Measurements from ENCODE around the gene CACNA1C.

Gene CACNA1C

GRCh38 chr12:2118481-2119255 is 65.9 kb downstream of the CACNA1C start:
- peaks cover 53% of the 10 kb centered on the region for H3K27me3 ChIP-seq
- no peaks in the 10 kb centered on the region for H3K4me1 ChIP-seq
- no peaks in the 10 kb centered on the region for H3K9me3 ChIP-seq
- no peak for TF ChIP-seq CTCF (IDR thresholded peaks at IDR 0.05; ENCODE audit: low read depth, low read length)
- DNase-seq = no peak
- no peak overlapping the region for H3K4me3 ChIP-seq (ENCODE audit: low read depth, low read length)
- H3K36me3 ChIP-seq = no peaks in the 10 kb centered on the region

- Histone ChIP-seq H3K4me1 (no peaks in the 10 kb centered on the region), H3K4me3 (ENCODE audit: low read depth, low read length) (no peak overlapping the region), H3K9me3 (no peaks in the 10 kb centered on the region), H3K27me3 (peaks cover 53% of the 10 kb centered on the region), H3K36me3 (no peaks in the 10 kb centered on the region)
- TF ChIP-seq CTCF (IDR thresholded peaks at IDR 0.05; ENCODE audit: low read depth, low read length) = no peak
- DNase-seq = no peak
Observed at GRCh38 chr12:2119266-2119665, 66.5 kb downstream of the CACNA1C start.

- no peaks in the 10 kb centered on the region for H3K9me3 ChIP-seq
- H3K4me3 ChIP-seq (ENCODE audit: low read depth, low read length) = no peak overlapping the region
- H3K4me1 ChIP-seq = no peaks in the 10 kb centered on the region
- peaks cover 53% of the 10 kb centered on the region for H3K27me3 ChIP-seq
- no peak for TF ChIP-seq CTCF (IDR thresholded peaks at IDR 0.05; ENCODE audit: low read depth, low read length)
- H3K36me3 ChIP-seq = no peaks in the 10 kb centered on the region
- DNase-seq = no peak
Observed at GRCh38 chr12:2120982-2121758, 68.4 kb downstream of the CACNA1C start.

- Histone ChIP-seq H3K27me3 (peaks cover 44% of the 10 kb centered on the region), H3K36me3 (no peaks in the 10 kb centered on the region), H3K9me3 (no peaks in the 10 kb centered on the region), H3K4me3 (ENCODE audit: low read depth, low read length) (no peak overlapping the region), H3K4me1 (no peaks in the 10 kb centered on the region)
- no peak for DNase-seq
- no peak for TF ChIP-seq CTCF (IDR thresholded peaks at IDR 0.05; ENCODE audit: low read depth, low read length)
Observed at GRCh38 chr12:2124466-2125023, 71.8 kb downstream of the CACNA1C start.

GRCh38 chr12:2125651-2126522 is 73.1 kb downstream of the CACNA1C start:
- Histone ChIP-seq H3K27me3 (peaks cover 34% of the 10 kb centered on the region), H3K9me3 (no peaks in the 10 kb centered on the region), H3K36me3 (no peaks in the 10 kb centered on the region), H3K4me3 (ENCODE audit: low read depth, low read length) (no peak overlapping the region), H3K4me1 (no peaks in the 10 kb centered on the region)
- no peak for TF ChIP-seq CTCF (IDR thresholded peaks at IDR 0.05; ENCODE audit: low read depth, low read length)
- DNase-seq = no peak
